K562 (cell line): ENCODE measurements around the gene APOBEC3F. TPM values are rescaled to one million over a fixed set of nuclear protein-coding genes. Genes with fewer than 3 reads are reported as not detected.

Experiments used
- HDAC8 ChIP-seq: fragments of 450-650 bp; IDR thresholded peaks from 2 replicates; pipeline ENCODE4 v1.6.1; 2016; ENCODE audit warnings: mild to moderate bottlenecking, missing genetic modification characterization, moderate library complexity, missing compliant biosample characterization
- MYNN ChIP-seq, 2 experiments: sonication (generic); formaldehyde crosslinking in 1 of 2; IDR thresholded peaks; 2 replicates each; pipeline versions ENCODE4 v1.5.0 to v1.6.1; 2016 to 2020; ENCODE audit warnings: antibody characterized with exemption in 1 of 2, missing genetic modification reagents in 1 of 2
- RAD21 ChIP-seq, 2 experiments: fragments of 250-450 bp in 1 of 2; fragments of 450-650 bp in 1 of 2; sonication (Bioruptor Pico) in 1 of 2; formaldehyde crosslinking in 1 of 2; IDR thresholded peaks in 1 of 2; conservative IDR thresholded peaks in 1 of 2; 2 replicates each; pipeline versions ENCODE4 v1.4.0 to v1.8.0; 2020 to 2022; ENCODE audit warnings: mild to moderate bottlenecking in 2 of 2, moderate library complexity in 1 of 2
- RCOR1 ChIP-seq, 2 experiments: IDR thresholded peaks; 2 replicates each; pipeline ENCODE4 v1.6.1; 2012; ENCODE audit warnings: low read depth in 2 of 2, low read length in 2 of 2, borderline replicate concordance in 1 of 2, improper control_type of control experiment in 1 of 2
- SPI1 ChIP-seq: IDR thresholded peaks from 2 replicates; pipeline ENCODE4 v1.6.1; 2011; ENCODE audit warnings: low read depth, low read length, control low read depth, borderline replicate concordance
- SRF ChIP-seq, 2 experiments: fragments of 250-450, 450-650 bp in 1 of 2; sonication (Bioruptor Pico) in 1 of 2; sonication (generic) in 1 of 2; formaldehyde crosslinking; IDR thresholded peaks; 2 replicates each; pipeline versions ENCODE4 v1.5.0 to v1.5.1; 2020 to 2022; ENCODE audit warnings: mild to moderate bottlenecking in 1 of 2, missing genetic modification reagents in 1 of 2
- ZNF384 ChIP-seq: IDR thresholded peaks from 2 replicates; pipeline ENCODE4 v1.6.1; 2012; ENCODE audit warnings: low read depth, low read length, improper control_type of control experiment
- polyA plus RNA-seq, 8 experiments: library from polyadenylated mRNA; depleted of rRNA in 4 of 8; stranded (reverse) in 5 of 8; unstranded in 3 of 8; fragments of >200 nt; fragmentation: Nextera tagmentation in 2 of 8; fragmentation: Illumina TruSeq in 1 of 8; extraction: Ambion mirVana in 2 of 8; extraction: Trizol in 1 of 8; gene quantifications; 2 replicates each; pipeline versions ENCODE4 v1.2.1 to v1.2.3, GENCODE V29; 2011 to 2014; ENCODE audit warnings: inconsistent platforms in 1 of 8, missing spikeins in 1 of 8
- total RNA-seq, 7 experiments: library from RNA; depleted of rRNA in 6 of 7; stranded (reverse); fragments of >200 nt in 6 of 7; fragmentation: Illumina TruSeq in 2 of 7; extraction: Trizol in 2 of 7; gene quantifications; 2 replicates each; pipeline versions ENCODE4 v1.2.1 to v1.2.3, GENCODE V29; 2011 to 2021; ENCODE audit warnings: low replicate concordance in 1 of 7
- TF ChIP-seq, protein P1 (sequence below): sonication (generic); formaldehyde crosslinking; IDR thresholded peaks from 2 replicates; pipeline ENCODE4 v1.8.0; 2022; ENCODE audit warnings: mild to moderate bottlenecking, missing genetic modification reagents
- TF ChIP-seq, protein P2 (sequence below): IDR thresholded peaks from 2 replicates; pipeline ENCODE4 v1.6.1; 2011; ENCODE audit warnings: borderline replicate concordance, low read depth, mild to moderate bottlenecking, moderate library complexity, low read length; ENCODE audit not compliant: insufficient read depth, poor library complexity, severe bottlenecking
- TF ChIP-seq, protein P3 (sequence below), 3 experiments: IDR thresholded peaks in 2 of 3; conservative IDR thresholded peaks in 1 of 3; 2 replicates each; pipeline ENCODE4 v1.5.1; 2011 to 2012; ENCODE audit warnings: low read length in 3 of 3, mild to moderate bottlenecking in 3 of 3, control low read depth in 2 of 3, improper control_type of control experiment in 1 of 3, inconsistent platforms in 1 of 3, low read depth in 1 of 3, mixed read lengths in 1 of 3, moderate library complexity in 1 of 3; ENCODE audit not compliant: insufficient read depth in 2 of 3

The APOBEC3F gene
- total and polyA plus RNA-seq, 9 of the 15 experiments (the other 6 are each of a cell fraction or from before 2014, with no cell fraction given) = 1.1 to 3.3 (median 1.9) TPM

DNA sequence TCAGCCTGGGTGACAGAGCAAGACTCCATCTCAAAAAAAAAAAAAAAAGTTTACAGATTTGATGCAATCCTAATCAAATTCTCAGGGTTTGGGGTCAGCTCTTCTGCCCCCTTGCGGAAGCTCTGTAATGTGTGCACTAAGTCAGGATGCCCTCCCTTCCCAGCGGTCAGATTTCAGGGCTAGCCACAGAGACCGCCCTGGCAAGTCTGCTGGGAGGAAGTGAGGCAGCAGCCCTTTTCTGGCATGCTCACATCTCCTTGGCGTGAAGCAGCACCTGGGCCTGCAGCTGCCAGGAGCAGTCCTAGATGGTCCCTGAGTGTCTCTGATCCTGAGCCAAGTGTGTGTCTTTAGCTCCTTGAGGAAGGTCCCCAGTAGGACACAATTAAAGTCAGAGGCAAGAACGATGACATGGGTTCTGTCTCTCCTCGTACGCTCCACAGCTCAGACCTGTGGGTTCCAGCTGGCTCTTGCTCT, 37.5 kb upstream of the APOBEC3F start (continued):
- TF ChIP-seq, protein P1, sequence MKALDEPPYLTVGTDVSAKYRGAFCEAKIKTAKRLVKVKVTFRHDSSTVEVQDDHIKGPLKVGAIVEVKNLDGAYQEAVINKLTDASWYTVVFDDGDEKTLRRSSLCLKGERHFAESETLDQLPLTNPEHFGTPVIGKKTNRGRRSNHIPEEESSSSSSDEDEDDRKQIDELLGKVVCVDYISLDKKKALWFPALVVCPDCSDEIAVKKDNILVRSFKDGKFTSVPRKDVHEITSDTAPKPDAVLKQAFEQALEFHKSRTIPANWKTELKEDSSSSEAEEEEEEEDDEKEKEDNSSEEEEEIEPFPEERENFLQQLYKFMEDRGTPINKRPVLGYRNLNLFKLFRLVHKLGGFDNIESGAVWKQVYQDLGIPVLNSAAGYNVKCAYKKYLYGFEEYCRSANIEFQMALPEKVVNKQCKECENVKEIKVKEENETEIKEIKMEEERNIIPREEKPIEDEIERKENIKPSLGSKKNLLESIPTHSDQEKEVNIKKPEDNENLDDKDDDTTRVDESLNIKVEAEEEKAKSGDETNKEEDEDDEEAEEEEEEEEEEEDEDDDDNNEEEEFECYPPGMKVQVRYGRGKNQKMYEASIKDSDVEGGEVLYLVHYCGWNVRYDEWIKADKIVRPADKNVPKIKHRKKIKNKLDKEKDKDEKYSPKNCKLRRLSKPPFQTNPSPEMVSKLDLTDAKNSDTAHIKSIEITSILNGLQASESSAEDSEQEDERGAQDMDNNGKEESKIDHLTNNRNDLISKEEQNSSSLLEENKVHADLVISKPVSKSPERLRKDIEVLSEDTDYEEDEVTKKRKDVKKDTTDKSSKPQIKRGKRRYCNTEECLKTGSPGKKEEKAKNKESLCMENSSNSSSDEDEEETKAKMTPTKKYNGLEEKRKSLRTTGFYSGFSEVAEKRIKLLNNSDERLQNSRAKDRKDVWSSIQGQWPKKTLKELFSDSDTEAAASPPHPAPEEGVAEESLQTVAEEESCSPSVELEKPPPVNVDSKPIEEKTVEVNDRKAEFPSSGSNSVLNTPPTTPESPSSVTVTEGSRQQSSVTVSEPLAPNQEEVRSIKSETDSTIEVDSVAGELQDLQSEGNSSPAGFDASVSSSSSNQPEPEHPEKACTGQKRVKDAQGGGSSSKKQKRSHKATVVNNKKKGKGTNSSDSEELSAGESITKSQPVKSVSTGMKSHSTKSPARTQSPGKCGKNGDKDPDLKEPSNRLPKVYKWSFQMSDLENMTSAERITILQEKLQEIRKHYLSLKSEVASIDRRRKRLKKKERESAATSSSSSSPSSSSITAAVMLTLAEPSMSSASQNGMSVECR (CRISPR knock-in tag) = no peak
- peak; percentile 36 to 71 for TF ChIP-seq RAD21 (CRISPR knock-in tag; conservative IDR thresholded peaks at IDR 0.05 in 1 of 2, IDR thresholded peaks at IDR 0.05 in 1 of 2)
- TF ChIP-seq RCOR1 (IDR thresholded peaks at IDR 0.05; ENCODE audit: borderline replicate concordance in 1 of 2, low read depth in 2 of 2, low read length in 2 of 2) = peak in 1 of 2 experiments; percentile 44; a peak in 1 of 4 replicates
- TF ChIP-seq HDAC8 (tag) = no peak
- peak; percentile 90 for TF ChIP-seq ZNF384
- TF ChIP-seq, protein P2, sequence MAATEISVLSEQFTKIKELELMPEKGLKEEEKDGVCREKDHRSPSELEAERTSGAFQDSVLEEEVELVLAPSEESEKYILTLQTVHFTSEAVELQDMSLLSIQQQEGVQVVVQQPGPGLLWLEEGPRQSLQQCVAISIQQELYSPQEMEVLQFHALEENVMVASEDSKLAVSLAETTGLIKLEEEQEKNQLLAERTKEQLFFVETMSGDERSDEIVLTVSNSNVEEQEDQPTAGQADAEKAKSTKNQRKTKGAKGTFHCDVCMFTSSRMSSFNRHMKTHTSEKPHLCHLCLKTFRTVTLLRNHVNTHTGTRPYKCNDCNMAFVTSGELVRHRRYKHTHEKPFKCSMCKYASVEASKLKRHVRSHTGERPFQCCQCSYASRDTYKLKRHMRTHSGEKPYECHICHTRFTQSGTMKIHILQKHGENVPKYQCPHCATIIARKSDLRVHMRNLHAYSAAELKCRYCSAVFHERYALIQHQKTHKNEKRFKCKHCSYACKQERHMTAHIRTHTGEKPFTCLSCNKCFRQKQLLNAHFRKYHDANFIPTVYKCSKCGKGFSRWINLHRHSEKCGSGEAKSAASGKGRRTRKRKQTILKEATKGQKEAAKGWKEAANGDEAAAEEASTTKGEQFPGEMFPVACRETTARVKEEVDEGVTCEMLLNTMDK = peak; percentile 31
- peak in 1 of 2 experiments; percentile 45; a peak in 1 of 4 replicates for TF ChIP-seq SRF (CRISPR knock-in tag; IDR thresholded peaks at IDR 0.05)
- TF ChIP-seq SPI1 = peak; percentile 64; the same call in 1 of the 2 replicates
- no peak for TF ChIP-seq MYNN (IDR thresholded peaks at IDR 0.05)
- no peak for TF ChIP-seq MYNN (CRISPR knock-in tag; IDR thresholded peaks at IDR 0.05)
- TF ChIP-seq, protein P3, sequence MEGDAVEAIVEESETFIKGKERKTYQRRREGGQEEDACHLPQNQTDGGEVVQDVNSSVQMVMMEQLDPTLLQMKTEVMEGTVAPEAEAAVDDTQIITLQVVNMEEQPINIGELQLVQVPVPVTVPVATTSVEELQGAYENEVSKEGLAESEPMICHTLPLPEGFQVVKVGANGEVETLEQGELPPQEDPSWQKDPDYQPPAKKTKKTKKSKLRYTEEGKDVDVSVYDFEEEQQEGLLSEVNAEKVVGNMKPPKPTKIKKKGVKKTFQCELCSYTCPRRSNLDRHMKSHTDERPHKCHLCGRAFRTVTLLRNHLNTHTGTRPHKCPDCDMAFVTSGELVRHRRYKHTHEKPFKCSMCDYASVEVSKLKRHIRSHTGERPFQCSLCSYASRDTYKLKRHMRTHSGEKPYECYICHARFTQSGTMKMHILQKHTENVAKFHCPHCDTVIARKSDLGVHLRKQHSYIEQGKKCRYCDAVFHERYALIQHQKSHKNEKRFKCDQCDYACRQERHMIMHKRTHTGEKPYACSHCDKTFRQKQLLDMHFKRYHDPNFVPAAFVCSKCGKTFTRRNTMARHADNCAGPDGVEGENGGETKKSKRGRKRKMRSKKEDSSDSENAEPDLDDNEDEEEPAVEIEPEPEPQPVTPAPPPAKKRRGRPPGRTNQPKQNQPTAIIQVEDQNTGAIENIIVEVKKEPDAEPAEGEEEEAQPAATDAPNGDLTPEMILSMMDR (IDR thresholded peaks at IDR 0.05 in 2 of 3, conservative IDR thresholded peaks at IDR 0.05 in 1 of 3; ENCODE audit: insufficient read depth in 2 of 3, low read depth in 1 of 3, low read length in 3 of 3) = peak; percentile 67 to 74 (median 70)
